Measurements from ENCODE around the gene HTR2A. TPM values are rescaled to one million over a fixed set of nuclear protein-coding genes. Genes with fewer than 3 reads are reported as not detected.

Gene HTR2A
- total RNA-seq (2014; rRNA removed; shearing (Covaris generic); ENCODE audit: low replicate concordance), result not detected in 2 replicates

- in situ Hi-C loops (cut with HindIII; ENCODE audit: low pct_unique_long_range_greater_than_20kb, low sequenced_read_pairs), result no loop called here
- no peak for DNase-seq (ENCODE audit: low read depth)
Measured at GRCh38 chr13:46896341-46897137, at the start of gene HTR2A. Gene HTR2A, minus strand, starts transcription at chr13:46897053. Its CDS starts 1,147 bp downstream, at chr13:46895906.

GRCh38 chr13:46936525-46936924, 39.7 kb upstream of the HTR2A start:
- DNase-seq (ENCODE audit: low read depth), result no peak
- in situ Hi-C loops (cut with HindIII; ENCODE audit: low pct_unique_long_range_greater_than_20kb, low sequenced_read_pairs), result no loop called here

DNA sequence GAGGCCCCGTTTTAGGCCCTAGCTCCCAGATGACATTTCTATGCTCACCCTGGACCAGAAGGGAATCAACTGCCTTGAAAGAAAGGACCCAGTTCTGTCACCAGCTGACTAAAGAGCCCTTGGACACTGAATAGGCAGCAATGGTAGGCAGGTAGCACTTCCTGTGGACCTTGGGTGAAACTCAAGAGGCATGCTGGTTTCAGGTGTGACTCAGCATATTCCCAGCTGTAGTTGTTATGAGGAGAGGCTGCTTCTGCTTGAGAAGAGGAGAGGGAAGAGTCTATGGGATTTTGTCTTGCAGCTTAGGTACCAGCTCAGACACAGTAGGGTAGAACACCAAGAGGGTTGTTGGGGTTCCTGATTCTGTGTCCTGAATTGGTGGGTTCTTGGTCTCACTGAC, 37.9 kb upstream of the HTR2A start:
- no peak for DNase-seq (ENCODE audit: low read depth)

DNA sequence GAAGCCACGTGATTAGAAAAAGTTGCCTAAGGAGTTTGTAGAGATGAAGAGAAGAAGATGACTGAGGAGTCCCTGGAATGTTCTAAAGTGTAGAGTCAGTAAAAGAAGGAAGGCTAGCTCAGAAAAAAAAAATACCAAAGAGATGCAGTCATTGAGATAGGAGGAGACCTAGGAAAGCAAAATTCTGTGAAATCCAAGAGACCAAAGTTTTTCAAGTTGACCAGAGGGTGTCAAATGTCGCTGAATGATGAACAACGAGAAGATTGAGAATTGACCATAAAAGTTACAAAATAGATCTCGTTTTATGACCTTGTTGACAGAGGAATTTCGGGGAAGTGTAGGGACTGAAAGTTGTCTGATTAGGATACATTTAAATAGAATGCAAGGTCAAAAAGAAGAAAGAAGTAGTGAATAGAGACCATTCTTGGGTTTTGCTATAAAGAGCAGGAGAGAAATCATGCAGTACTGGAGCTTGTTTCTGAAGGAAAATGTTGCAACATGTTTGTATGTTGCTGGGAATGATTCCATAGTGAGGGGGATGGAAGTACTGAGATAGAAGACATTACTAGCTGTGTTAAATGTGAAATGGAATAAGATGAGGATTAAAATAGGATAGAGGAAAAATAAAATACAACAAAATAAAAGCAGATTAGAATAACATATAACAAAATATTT, 30.2 kb upstream of the HTR2A start:
- DNase-seq (ENCODE audit: low read depth), result no peak
- in situ Hi-C loops (cut with HindIII; ENCODE audit: low pct_unique_long_range_greater_than_20kb, low sequenced_read_pairs), result no loop called here

More for the DNA sequence above, 37.9 kb upstream of the HTR2A start:
- in situ Hi-C loops (cut with HindIII; ENCODE audit: low pct_unique_long_range_greater_than_20kb, low sequenced_read_pairs), result no loop called here

DNA sequence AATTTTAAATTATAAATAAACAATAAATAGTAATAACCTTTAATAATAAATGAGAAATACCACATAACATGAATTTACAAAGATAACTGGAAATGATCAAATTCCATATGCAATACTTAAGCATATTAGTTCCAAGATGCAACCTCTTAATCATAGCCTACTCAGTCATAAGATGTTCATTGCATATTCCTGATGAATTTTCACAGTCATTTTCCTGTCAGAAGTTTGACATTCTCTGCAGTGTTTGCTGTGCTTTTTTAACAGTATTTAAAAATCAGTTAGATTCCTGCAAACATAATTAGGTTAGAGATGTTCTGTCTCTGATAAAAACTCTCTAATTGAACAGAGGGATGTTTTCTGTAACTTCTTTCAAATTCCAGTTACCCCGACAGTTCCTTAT, 28.6 kb upstream of the HTR2A start:
- in situ Hi-C loops (cut with HindIII; ENCODE audit: low pct_unique_long_range_greater_than_20kb, low sequenced_read_pairs), result no loop called here

GRCh38 chr13:46914341-46914740, 17.5 kb upstream of the HTR2A start:
- in situ Hi-C loops (cut with HindIII; ENCODE audit: low pct_unique_long_range_greater_than_20kb, low sequenced_read_pairs), result no loop called here
- no peak for DNase-seq (ENCODE audit: low read depth)

More for the DNA sequence above, 28.6 kb upstream of the HTR2A start:
- DNase-seq (ENCODE audit: low read depth), result no peak

DNA sequence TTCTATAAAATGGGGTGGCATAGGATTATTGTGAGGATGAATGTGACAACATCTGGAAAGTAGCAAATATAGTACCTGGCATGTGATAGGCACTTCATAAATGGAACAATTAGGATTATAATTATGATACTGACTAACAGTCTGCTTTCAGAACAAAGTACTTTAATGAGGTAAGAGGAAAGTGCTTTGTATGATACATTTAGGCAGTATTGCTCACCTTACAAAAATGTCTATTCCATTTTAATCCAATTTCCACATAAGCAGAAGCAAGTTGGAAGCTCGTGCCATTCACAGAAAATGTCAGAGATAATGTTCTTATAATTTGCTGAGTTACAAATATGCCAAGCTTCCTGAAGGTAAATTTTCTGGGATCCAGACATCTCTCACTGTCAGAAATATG, 16.9 kb upstream of the HTR2A start:
- in situ Hi-C loops (cut with HindIII; ENCODE audit: low pct_unique_long_range_greater_than_20kb, low sequenced_read_pairs), result no loop called here
- no peak for DNase-seq (ENCODE audit: low read depth)

- DNase-seq (ENCODE audit: low read depth), result no peak
- in situ Hi-C loops (cut with HindIII; ENCODE audit: low pct_unique_long_range_greater_than_20kb, low sequenced_read_pairs), result no loop called here
Measured at GRCh38 chr13:46909042-46909441, 12.2 kb upstream of the HTR2A start.

GRCh38 chr13:46908501-46908900, 11.6 kb upstream of the HTR2A start:
- no peak for DNase-seq (ENCODE audit: low read depth)
- in situ Hi-C loops (cut with HindIII; ENCODE audit: low pct_unique_long_range_greater_than_20kb, low sequenced_read_pairs), result no loop called here

- in situ Hi-C loops (cut with HindIII; ENCODE audit: low pct_unique_long_range_greater_than_20kb, low sequenced_read_pairs), result no loop called here
- no peak for DNase-seq (ENCODE audit: low read depth)
Measured at GRCh38 chr13:46906405-46906804, 9.6 kb upstream of the HTR2A start.

- in situ Hi-C loops (cut with HindIII; ENCODE audit: low pct_unique_long_range_greater_than_20kb, low sequenced_read_pairs), result no loop called here
- no peak for DNase-seq (ENCODE audit: low read depth)
Measured at GRCh38 chr13:46905249-46905648, 8.4 kb upstream of the HTR2A start.

GRCh38 chr13:46903748-46904147, 6.9 kb upstream of the HTR2A start:
- in situ Hi-C loops (cut with HindIII; ENCODE audit: low pct_unique_long_range_greater_than_20kb, low sequenced_read_pairs), result no loop called here
- DNase-seq (ENCODE audit: low read depth), result no peak

- no peak for DNase-seq (ENCODE audit: low read depth)
- in situ Hi-C loops (cut with HindIII; ENCODE audit: low pct_unique_long_range_greater_than_20kb, low sequenced_read_pairs), result no loop called here
Measured at GRCh38 chr13:46901721-46902120, 4.9 kb upstream of the HTR2A start.

DNA sequence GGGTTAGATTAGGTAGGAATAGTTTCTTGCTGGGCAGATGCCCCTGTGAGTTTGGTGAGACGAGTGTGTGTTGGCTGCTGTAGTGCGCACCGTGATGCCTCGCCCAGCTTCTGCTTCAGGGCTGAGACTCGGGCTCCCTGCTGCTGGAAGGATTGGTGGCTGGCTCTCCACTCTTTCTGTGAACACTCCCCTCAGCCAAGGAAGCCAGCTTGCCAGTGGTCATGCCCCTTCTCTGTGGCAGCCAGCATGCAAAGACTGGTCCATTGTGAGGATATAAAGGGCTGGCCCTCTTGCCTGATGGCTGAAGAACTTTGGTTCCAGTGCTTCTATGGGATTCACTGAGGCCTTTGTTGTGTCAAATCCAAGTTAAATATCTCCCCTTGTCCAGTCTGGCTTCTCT, 2.9 kb upstream of the HTR2A start:
- in situ Hi-C loops (cut with HindIII; ENCODE audit: low pct_unique_long_range_greater_than_20kb, low sequenced_read_pairs), result no loop called here
- no peak for DNase-seq (ENCODE audit: low read depth)

- no peak for DNase-seq (ENCODE audit: low read depth)
- in situ Hi-C loops (cut with HindIII; ENCODE audit: low pct_unique_long_range_greater_than_20kb, low sequenced_read_pairs), result no loop called here
Measured at GRCh38 chr13:46895381-46895780, 1.5 kb downstream of the HTR2A start.

GRCh38 chr13:46894568-46894967, 2.3 kb downstream of the HTR2A start:
- no peak for DNase-seq (ENCODE audit: low read depth)
- in situ Hi-C loops (cut with HindIII; ENCODE audit: low pct_unique_long_range_greater_than_20kb, low sequenced_read_pairs), result no loop called here

GRCh38 chr13:46893798-46894560, 2.9 kb downstream of the HTR2A start:
- in situ Hi-C loops (cut with HindIII; ENCODE audit: low pct_unique_long_range_greater_than_20kb, low sequenced_read_pairs), result no loop called here
- peak; percentile 53 for DNase-seq (ENCODE audit: low read depth)

GRCh38 chr13:46893221-46893740, 3.6 kb downstream of the HTR2A start:
- in situ Hi-C loops (cut with HindIII; ENCODE audit: low pct_unique_long_range_greater_than_20kb, low sequenced_read_pairs), result no loop called here

GRCh38 chr13:46885018-46885417, 11.8 kb downstream of the HTR2A start:
- in situ Hi-C loops (cut with HindIII; ENCODE audit: low pct_unique_long_range_greater_than_20kb, low sequenced_read_pairs), result no loop called here
- no peak for DNase-seq (ENCODE audit: low read depth)

More at GRCh38 chr13:46893221-46893740, 3.6 kb downstream of the HTR2A start:
- DNase-seq (ENCODE audit: low read depth), result no peak
